Measurements from ENCODE around the gene ASXL1. TPM values are rescaled to one million over a fixed set of nuclear protein-coding genes. Genes with fewer than 3 reads are reported as not detected.

ASXL1 gene
- polyA plus RNA-seq, 1 donor (not counting 4 experiments of a cell fraction or from before 2014, with no cell fraction given), result 20.0 TPM

GRCh38 chr20:32461836-32462600, 103.9 kb downstream of the ASXL1 start:
- no peaks in the 10 kb centered on the region for H3K4me1 ChIP-seq (ENCODE audit: control insufficient read depth, extremely low read depth, insufficient read depth, low read length)
- H3K4me3 ChIP-seq (ENCODE audit: control insufficient read depth in 2 of 3, extremely low read depth in 1 of 3, insufficient read depth in 2 of 3, low read depth in 1 of 3, low read length in 3 of 3), result no peak overlapping the region
- no peak overlapping the region for H3K9ac ChIP-seq (ENCODE audit: control insufficient read depth, extremely low read depth, insufficient read depth, low read length)
- H3K79me2 ChIP-seq (ENCODE audit: control insufficient read depth, insufficient read depth, low read length), result no peaks in the 10 kb centered on the region
- H3K9me1 ChIP-seq (ENCODE audit: control insufficient read depth, extremely low read depth, insufficient read depth, low read length), result no peaks in the 10 kb centered on the region
- H4K20me1 ChIP-seq (ENCODE audit: control insufficient read depth, extremely low read depth, insufficient read depth, low read length), result no peaks in the 10 kb centered on the region
- no peak for DNase-seq (ENCODE audit: low read depth, low spot score)
- FAIRE-seq, result no peak
- H3K27ac ChIP-seq (ENCODE audit: control insufficient read depth, insufficient read depth, low read length), result no peak overlapping the region
- dilution Hi-C loops (cut with MboI; ENCODE audit: extremely low pct_ligation_motif_present, low sequenced_read_pairs), result no loop called here
- no peak overlapping the region for H2AFZ ChIP-seq (ENCODE audit: control insufficient read depth, low read length)
- no peaks in the 10 kb centered on the region for H3K36me3 ChIP-seq (ENCODE audit: control insufficient read depth in 2 of 2, extremely low read depth in 1 of 2, insufficient read depth in 2 of 2, low read length in 2 of 2)
- no peak for TF ChIP-seq CTCF (optimal IDR thresholded peaks at IDR 0.05 in 1 of 3, IDR thresholded peaks at IDR 0.05 in 1 of 3, conservative IDR thresholded peaks at IDR 0.05 in 1 of 3; ENCODE audit: extremely low read depth in 1 of 3, insufficient read depth in 2 of 3, low read length in 3 of 3)
- no peak for TF ChIP-seq EZH2 (IDR thresholded peaks at IDR 0.05; ENCODE audit: low read length)
- no peaks in the 10 kb centered on the region for H3K27me3 ChIP-seq (ENCODE audit: control insufficient read depth, extremely low read depth, insufficient read depth, low read length)
- no peaks in the 10 kb centered on the region for H3K9me3 ChIP-seq (ENCODE audit: control insufficient read depth, low read depth, low read length)
- no peak overlapping the region for H3K4me2 ChIP-seq (ENCODE audit: control insufficient read depth, extremely low read depth, insufficient read depth, low read depth, low read length)

GRCh38 chr20:32462900-32463641, 104.9 kb downstream of the ASXL1 start:
- no peak overlapping the region for H3K27ac ChIP-seq (ENCODE audit: control insufficient read depth, insufficient read depth, low read length)
- H4K20me1 ChIP-seq (ENCODE audit: control insufficient read depth, extremely low read depth, insufficient read depth, low read length), result no peaks in the 10 kb centered on the region
- no peak overlapping the region for H3K9ac ChIP-seq (ENCODE audit: control insufficient read depth, extremely low read depth, insufficient read depth, low read length)
- TF ChIP-seq CTCF (optimal IDR thresholded peaks at IDR 0.05 in 1 of 3, IDR thresholded peaks at IDR 0.05 in 1 of 3, conservative IDR thresholded peaks at IDR 0.05 in 1 of 3; ENCODE audit: extremely low read depth in 1 of 3, insufficient read depth in 2 of 3, low read length in 3 of 3), result no peak
- TF ChIP-seq EZH2 (IDR thresholded peaks at IDR 0.05; ENCODE audit: low read length), result no peak
- H2AFZ ChIP-seq (ENCODE audit: control insufficient read depth, low read length), result no peak overlapping the region
- H3K36me3 ChIP-seq (ENCODE audit: control insufficient read depth in 2 of 2, extremely low read depth in 1 of 2, insufficient read depth in 2 of 2, low read length in 2 of 2), result no peaks in the 10 kb centered on the region
- no peak for FAIRE-seq
- H3K79me2 ChIP-seq (ENCODE audit: control insufficient read depth, insufficient read depth, low read length), result no peaks in the 10 kb centered on the region
- H3K9me3 ChIP-seq (ENCODE audit: control insufficient read depth, low read depth, low read length), result no peaks in the 10 kb centered on the region
- dilution Hi-C loops (cut with MboI; ENCODE audit: extremely low pct_ligation_motif_present, low sequenced_read_pairs), result no loop called here
- H3K4me3 ChIP-seq (ENCODE audit: control insufficient read depth in 2 of 3, extremely low read depth in 1 of 3, insufficient read depth in 2 of 3, low read depth in 1 of 3, low read length in 3 of 3), result no peak overlapping the region
- H3K27me3 ChIP-seq (ENCODE audit: control insufficient read depth, extremely low read depth, insufficient read depth, low read length), result no peaks in the 10 kb centered on the region
- no peak for DNase-seq (ENCODE audit: low read depth, low spot score)
- no peaks in the 10 kb centered on the region for H3K9me1 ChIP-seq (ENCODE audit: control insufficient read depth, extremely low read depth, insufficient read depth, low read length)
- no peaks in the 10 kb centered on the region for H3K4me1 ChIP-seq (ENCODE audit: control insufficient read depth, extremely low read depth, insufficient read depth, low read length)
- no peak overlapping the region for H3K4me2 ChIP-seq (ENCODE audit: control insufficient read depth, extremely low read depth, insufficient read depth, low read depth, low read length)

All from keratinocyte (primary cell).